H1 (cell line): Measurements from ENCODE around the gene TTC33. TPM values are rescaled to one million over a fixed set of nuclear protein-coding genes. Genes with fewer than 3 reads are reported as not detected.
A peak's percentile ranks its signal among the peaks of the same experiment; 100 is the strongest.

Experiments
- CTCF ChIA-PET: fragments of 300-600 bp; sonication (Branson Sonifier 250); formaldehyde crosslinking; loops from one replicate; lab custom pipeline; 2021; ENCODE audit not compliant: partially characterized antibody; lab: Charles Lee
- POLR2A ChIA-PET: fragments of 300-600 bp; sonication (Branson Sonifier 250); formaldehyde crosslinking; loops from one replicate; lab custom pipeline; 2021; ENCODE audit warnings: inconsistent platforms; ENCODE audit not compliant: partially characterized antibody; lab: Charles Lee
- DNase-seq, 2 experiments: peaks; one replicate each; pipeline versions ENCODE4 v3.0.0 to v3.0.0-alpha.2; 2010 to 2022; ENCODE audit warnings: low spot score in 2 of 2, low read depth in 1 of 2, mixed read lengths in 1 of 2
- FAIRE-seq: peaks from 2 replicates; lab custom pipeline; 2011; peaks lifted over from hg19 to GRCh38; lab: Jason Lieb, UNC
- H2AFZ ChIP-seq: 2 replicates; pipeline ENCODE4 v1.8.1; 2012; ENCODE audit warnings: low read length, inconsistent platforms
- H2AK5ac ChIP-seq: 2 replicates; pipeline ENCODE4 v1.6.1; 2013; ENCODE audit warnings: low read depth, low read length
- H2BK120ac ChIP-seq: replicated peaks from 2 replicates; pipeline ENCODE3; 2013; ENCODE audit warnings: low read depth, low read length, inconsistent platforms
- H2BK12ac ChIP-seq: 2 replicates; pipeline ENCODE4 v1.6.1; 2013; ENCODE audit warnings: low read depth, low read length
- H2BK15ac ChIP-seq: 2 replicates; pipeline ENCODE4 v1.6.1; 2013; ENCODE audit warnings: low read length
- H2BK20ac ChIP-seq: 2 replicates; pipeline ENCODE4 v1.6.1; 2013; ENCODE audit warnings: low read length
- H2BK5ac ChIP-seq: 2 replicates; pipeline ENCODE4 v1.6.1; 2013; ENCODE audit warnings: low read depth, low read length
- H3K14ac ChIP-seq: 2 replicates; pipeline ENCODE4 v1.6.1; 2013; ENCODE audit warnings: inconsistent platforms; ENCODE audit not compliant: insufficient read length
- H3K18ac ChIP-seq: 2 replicates; pipeline ENCODE4 v1.6.1; 2013; ENCODE audit warnings: low read length; ENCODE audit errors: extremely low read depth
- H3K23ac ChIP-seq: 2 replicates; pipeline ENCODE4 v1.6.1; 2013; ENCODE audit warnings: inconsistent platforms; ENCODE audit not compliant: insufficient read length
- H3K23me2 ChIP-seq: 2 replicates; pipeline ENCODE4 v1.6.1; 2013; ENCODE audit warnings: low read depth, low read length
- H3K27ac ChIP-seq: 2 replicates; pipeline ENCODE4 v1.6.1; 2011; ENCODE audit warnings: low read depth, low read length, inconsistent platforms
- H3K27me3 ChIP-seq, 4 experiments: replicated peaks in 1 of 4; 1 replicate in 1 of 4; 2 replicates in 3 of 4; pipeline versions ENCODE4 v1.6.1 to v1.8.1; 2011 to 2013; ENCODE audit warnings: low read length in 3 of 4, mild to moderate bottlenecking in 3 of 4, inconsistent platforms in 2 of 4, mixed read lengths in 2 of 4, moderate library complexity in 1 of 4; ENCODE audit not compliant: control insufficient read depth in 3 of 4, insufficient read depth in 3 of 4; ENCODE audit errors: extremely low read depth in 1 of 4
- H3K36me3 ChIP-seq, 4 experiments: 2 replicates each; pipeline versions ENCODE4 v1.6.1 to v1.8.1; 2011 to 2013; ENCODE audit warnings: mild to moderate bottlenecking in 4 of 4, low read length in 3 of 4, moderate library complexity in 2 of 4, control low read depth in 1 of 4, inconsistent platforms in 1 of 4; ENCODE audit not compliant: insufficient read depth in 4 of 4, control insufficient read depth in 2 of 4
- H3K4ac ChIP-seq: replicated peaks from 2 replicates; pipeline ENCODE3; 2013; ENCODE audit warnings: low read length, low read depth, mixed read lengths, inconsistent platforms; ENCODE audit not compliant: insufficient read length
- H3K4me1 ChIP-seq, 4 experiments: replicated peaks in 1 of 4; 1 replicate in 1 of 4; 2 replicates in 3 of 4; pipeline versions ENCODE4 v1.6.1 to v1.8.1; 2011 to 2013; ENCODE audit warnings: low read length in 3 of 4, inconsistent platforms in 2 of 4, mixed read lengths in 1 of 4; ENCODE audit not compliant: insufficient read depth in 4 of 4, control insufficient read depth in 3 of 4
- H3K4me2 ChIP-seq, 2 experiments: 2 replicates each; pipeline versions ENCODE4 v1.6.1 to v1.8.1; 2011 to 2013; ENCODE audit warnings: low read depth in 2 of 2, low read length in 2 of 2, control low read depth in 1 of 2, inconsistent platforms in 1 of 2, mild to moderate bottlenecking in 1 of 2; ENCODE audit not compliant: insufficient read depth in 1 of 2
- H3K4me3 ChIP-seq, 4 experiments: fragments of 200-600, 300-600 bp in 1 of 4; sonication (generic), shearing (Covaris generic), sonication (Bioruptor Twin) in 1 of 4; 2 replicates each; pipeline versions ENCODE4 v1.5.1 to v1.8.1; 2011 to 2016; ENCODE audit warnings: low read length in 4 of 4, low read depth in 3 of 4, control low read depth in 2 of 4, inconsistent platforms in 2 of 4, mild to moderate bottlenecking in 2 of 4, mixed read lengths in 1 of 4, moderate library complexity in 1 of 4; ENCODE audit not compliant: insufficient read depth in 2 of 4; ENCODE audit errors: extremely low read depth in 1 of 4
- H3K56ac ChIP-seq: replicated peaks from 2 replicates; pipeline ENCODE3; 2013; ENCODE audit warnings: low read depth, mild to moderate bottlenecking, mixed read lengths, low read length, inconsistent platforms; ENCODE audit not compliant: insufficient read length
- H3K79me1 ChIP-seq: 2 replicates; pipeline ENCODE4 v1.6.1; 2013; ENCODE audit warnings: low read depth, low read length, control low read depth
- H3K79me2 ChIP-seq, 2 experiments: 2 replicates each; pipeline versions ENCODE4 v1.6.1 to v1.8.1; 2012 to 2013; ENCODE audit warnings: low read length in 2 of 2, mild to moderate bottlenecking in 2 of 2, inconsistent platforms in 1 of 2; ENCODE audit not compliant: insufficient read depth in 2 of 2, control insufficient read depth in 1 of 2
- H3K9ac ChIP-seq, 4 experiments: replicated peaks in 1 of 4; 1 replicate in 1 of 4; 2 replicates in 3 of 4; pipeline versions ENCODE4 v1.6.1 to v1.8.1; 2011 to 2013; ENCODE audit warnings: low read depth in 3 of 4, low read length in 3 of 4, control low read depth in 2 of 4, mild to moderate bottlenecking in 2 of 4, moderate library complexity in 2 of 4, inconsistent platforms in 1 of 4; ENCODE audit errors: extremely low read depth in 1 of 4
- H3K9me3 ChIP-seq, 2 experiments: 2 replicates each; pipeline versions ENCODE4 v1.6.1 to v1.8.1; 2012 to 2013; ENCODE audit warnings: mild to moderate bottlenecking in 2 of 2, moderate library complexity in 2 of 2, control low read depth in 1 of 2, inconsistent platforms in 1 of 2, low read depth in 1 of 2, low read length in 1 of 2, mixed read lengths in 1 of 2; ENCODE audit not compliant: insufficient read depth in 2 of 2
- H4K20me1 ChIP-seq, 2 experiments: replicated peaks in 1 of 2; 2 replicates each; pipeline versions ENCODE3 to v1.8.1; 2011 to 2013; ENCODE audit warnings: inconsistent platforms in 2 of 2, low read length in 2 of 2, mild to moderate bottlenecking in 1 of 2; ENCODE audit not compliant: insufficient read depth in 2 of 2, control insufficient read depth in 1 of 2
- H4K5ac ChIP-seq: 2 replicates; pipeline ENCODE4 v1.6.1; 2013; ENCODE audit warnings: low read length, low read depth, mixed read lengths, inconsistent platforms; ENCODE audit not compliant: insufficient read length
- H4K8ac ChIP-seq: 2 replicates; pipeline ENCODE4 v1.8.0; 2013; ENCODE audit warnings: mild to moderate bottlenecking, moderate library complexity, low read length, inconsistent platforms; ENCODE audit not compliant: insufficient read depth; ENCODE audit errors: extremely low read depth
- H4K91ac ChIP-seq: replicated peaks from 2 replicates; pipeline ENCODE3; 2013; ENCODE audit warnings: low read length, mixed read lengths, inconsistent platforms; ENCODE audit not compliant: insufficient read length
- ASH2L ChIP-seq: fragments of 200-600, 300-600 bp; sonication (generic); IDR thresholded peaks from one replicate; pipeline ENCODE4 v1.7.1; 2017; ENCODE audit warnings: low read length
- CEBPB ChIP-seq: IDR thresholded peaks from 2 replicates; pipeline ENCODE4 v1.6.1; 2012; ENCODE audit warnings: low read depth, low read length
- KDM5A ChIP-seq: fragments of 200-600 bp; IDR thresholded peaks from 2 replicates; pipeline ENCODE4 v1.7.1; 2012; ENCODE audit warnings: mild to moderate bottlenecking, low read length, inconsistent platforms, mixed read lengths
- NANOG ChIP-seq: IDR thresholded peaks from 2 replicates; pipeline ENCODE4 v1.6.1; 2011; ENCODE audit warnings: low read length, low read depth, mild to moderate bottlenecking, inconsistent platforms; ENCODE audit not compliant: insufficient read depth, poor library complexity, severe bottlenecking
- NRF1 ChIP-seq: IDR thresholded peaks from 2 replicates; pipeline ENCODE4 v1.6.1; 2011; ENCODE audit warnings: mild to moderate bottlenecking, low read depth, low read length, improper control_type of control experiment
- POLR2A ChIP-seq, 2 experiments: IDR thresholded peaks; 1 replicate in 1 of 2; 2 replicates in 1 of 2; pipeline ENCODE4 v1.6.1; 2011; ENCODE audit warnings: low read depth in 2 of 2, low read length in 2 of 2, mild to moderate bottlenecking in 2 of 2; ENCODE audit errors: control extremely low read depth in 1 of 2
- POLR2AphosphoS5 ChIP-seq: IDR thresholded peaks from 2 replicates; pipeline ENCODE4 v1.6.1; 2011; ENCODE audit warnings: low read depth, low read length
- RAD21 ChIP-seq, 2 experiments: IDR thresholded peaks in 1 of 2; conservative IDR thresholded peaks in 1 of 2; 2 replicates each; pipeline ENCODE4 v1.6.1; 2011; ENCODE audit warnings: low read depth in 2 of 2, low read length in 2 of 2, improper control_type of control experiment in 1 of 2, inconsistent platforms in 1 of 2, mild to moderate bottlenecking in 1 of 2, moderate library complexity in 1 of 2
- RFX5 ChIP-seq: IDR thresholded peaks from 2 replicates; pipeline ENCODE4 v1.6.1; 2011; ENCODE audit warnings: low read depth, low read length, improper control_type of control experiment, borderline replicate concordance
- TBP ChIP-seq: IDR thresholded peaks from 2 replicates; pipeline ENCODE4 v1.6.1; 2011; ENCODE audit warnings: low read depth, low read length, improper control_type of control experiment
- WGBS, 2 experiments: shearing (Covaris generic) in 1 of 2; methylation state at CpG; one replicate each; pipeline versions ENCODE4 v1.1.6 to v1.1.7; 2013 to 2015; ENCODE audit warnings: low lambda C conversion rate in 2 of 2, mixed read lengths in 2 of 2, inconsistent platforms in 1 of 2, low coverage in 1 of 2, missing lambda C conversion rate in 1 of 2; ENCODE audit not compliant: insufficient replicate concordance in 2 of 2, insufficient coverage in 1 of 2, insufficient read length in 1 of 2; ENCODE audit errors: extremely low coverage in 1 of 2, missing lambda C conversion rate in 1 of 2; 5-methylcytosine and 5-hydroxymethylcytosine counted together
- polyA plus RNA-seq, 7 experiments: library from polyadenylated mRNA; depleted of rRNA in 3 of 7; stranded (reverse) in 5 of 7; unstranded in 2 of 7; fragments of >200 nt in 5 of 7; fragments of 200-250 nt in 2 of 7; gene quantifications; 1 replicate in 5 of 7; 2 replicates in 1 of 7; 4 replicates in 1 of 7; pipeline versions ENCODE4 v1.2.1 to v1.2.3, GENCODE V29; 2011 to 2013; ENCODE audit warnings: missing spikeins in 2 of 7, mixed read lengths in 2 of 7
- total RNA-seq: library from RNA; stranded (reverse); fragmentation: NEBNext Ultra II Directional; extraction: Animal tissue kit (Norgen Biotek cat#: 25700); gene quantifications from 2 replicates; pipeline ENCODE4 v1.2.1, GENCODE V29; 2021
- TF ChIP-seq, protein P1 (sequence below): IDR thresholded peaks from 2 replicates; pipeline ENCODE4 v1.6.1; 2012; ENCODE audit warnings: inconsistent platforms

The TTC33 gene
- total and polyA plus RNA-seq, 2 of the 8 experiments (the other 6 are each of a cell fraction or from before 2014, with no cell fraction given) = 1.2 to 12.6 TPM

DNA sequence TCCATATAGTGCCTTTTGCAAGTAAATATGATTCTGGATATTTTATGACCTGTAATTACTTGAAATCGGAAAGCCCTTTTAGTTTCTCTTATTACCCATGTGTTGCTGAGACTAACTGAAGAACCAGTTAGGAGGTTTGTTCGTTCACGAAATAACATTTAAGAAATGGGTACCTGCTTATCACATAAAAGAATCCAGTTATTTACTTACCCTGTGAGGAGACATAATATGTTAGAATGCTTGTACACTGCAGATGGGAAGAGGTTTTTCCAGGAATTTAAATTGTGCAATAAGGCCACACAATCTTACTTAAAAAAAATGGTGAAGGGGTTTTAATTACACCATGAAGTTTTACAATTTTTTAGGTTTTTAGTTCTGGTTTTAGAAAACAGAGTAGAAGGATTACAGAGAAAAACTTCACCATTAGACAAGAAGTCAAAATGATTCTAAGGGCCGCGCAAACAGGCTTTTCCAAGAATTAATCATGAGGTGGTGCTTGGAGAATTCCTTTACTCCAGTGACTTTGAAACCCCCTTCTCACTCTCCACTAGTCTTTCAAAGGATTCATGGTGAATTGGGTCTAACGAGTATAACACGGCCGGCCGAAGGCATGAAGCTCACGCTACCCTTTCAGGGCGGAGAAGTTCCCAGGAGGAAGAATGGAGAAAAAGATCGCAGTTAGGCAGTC is 77.2 kb downstream of the TTC33 start:
- DNase-seq = no peak
- no peaks in the 10 kb centered on the region for H3K36me3 ChIP-seq
- H3K79me1 ChIP-seq = no peaks in the 10 kb centered on the region
- peaks cover 3 to 5% of the 10 kb centered on the region in 2 experiments for H4K20me1 ChIP-seq
- no peak overlapping the region for H3K18ac ChIP-seq
- no peak overlapping the region for H4K5ac ChIP-seq
- H4K91ac ChIP-seq = no peak overlapping the region
- no peak overlapping the region for H2BK120ac ChIP-seq
- H3K4me2 ChIP-seq = peak overlapping the region; percentile 95 to 99
- POLR2A ChIA-PET = no interaction called here
- no peak overlapping the region for H4K8ac ChIP-seq
- 25% methylated on average over 12 of the region's 12 CpGs; no CpG with 5 or more reads in 1 of the 2 experiments for WGBS, 2 experiments
- no peak for FAIRE-seq
- H3K4me1 ChIP-seq = peaks cover 5 to 18% (median 14%) of the 10 kb centered on the region in 4 experiments
- no peak overlapping the region for H3K14ac ChIP-seq
- no peak overlapping the region for H2AK5ac ChIP-seq
- no peaks in the 10 kb centered on the region; a peak in 1 of 4 replicates for H3K9me3 ChIP-seq
- H3K27ac ChIP-seq = no peak overlapping the region
- CTCF ChIA-PET = no interaction called here
- peaks cover 23 to 38% (median 29%) of the 10 kb centered on the region in 4 experiments for H3K27me3 ChIP-seq
- H3K4ac ChIP-seq = no peak overlapping the region
- H3K56ac ChIP-seq = no peak overlapping the region
- no peak overlapping the region for H2BK20ac ChIP-seq
- peak overlapping the region; percentile 57 to 84 (median 71) for H3K4me3 ChIP-seq
- H3K9ac ChIP-seq = peak overlapping the region in 2 of 4 experiments; percentile 35 to 51; a peak in 3 of 7 replicates
- no peak overlapping the region for H2BK15ac ChIP-seq
- no peaks in the 10 kb centered on the region for H3K79me2 ChIP-seq
- no peak overlapping the region for H2BK5ac ChIP-seq
- peak overlapping the region; percentile 90 for H2AFZ ChIP-seq
- TF ChIP-seq ASH2L = peak; percentile 3
- peak; percentile 16; the same call in 1 of the 2 replicates for TF ChIP-seq CEBPB
- no peak for TF ChIP-seq RFX5
- no peak for TF ChIP-seq NANOG
- no peak; a peak in 1 of 4 replicates for TF ChIP-seq RAD21 (IDR thresholded peaks at IDR 0.05 in 1 of 2, conservative IDR thresholded peaks at IDR 0.05 in 1 of 2; ENCODE audit: low read depth in 2 of 2, low read length in 2 of 2)
- no peak for TF ChIP-seq POLR2AphosphoS5
- TF ChIP-seq, protein P1, sequence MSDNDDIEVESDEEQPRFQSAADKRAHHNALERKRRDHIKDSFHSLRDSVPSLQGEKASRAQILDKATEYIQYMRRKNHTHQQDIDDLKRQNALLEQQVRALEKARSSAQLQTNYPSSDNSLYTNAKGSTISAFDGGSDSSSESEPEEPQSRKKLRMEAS = no peak
- TF ChIP-seq TBP = no peak
- TF ChIP-seq POLR2A (IDR thresholded peaks at IDR 0.05; ENCODE audit: control extremely low read depth in 1 of 2, low read depth in 2 of 2, low read length in 2 of 2) = 0 out of 3 replicates have a peak, but pooled peaks of 1 of the 2 experiments have one; percentile 46
- no peak for TF ChIP-seq KDM5A
- no peak for TF ChIP-seq NRF1
- peaks cover 21% of the 10 kb centered on the region for H3K23me2 ChIP-seq
- no peak overlapping the region for H3K23ac ChIP-seq
- no peak overlapping the region for H2BK12ac ChIP-seq
